MM.1S (cell line): Measurements from ENCODE around the gene PSIP1.
"Not testable (repeated sequence)": the region's sequence is repeated elsewhere in the genome, so short reads cannot be mapped to it uniquely, and the experiment has no call there.

Experiments used
- CTCF ChIP-seq: fragments of 300-600 bp; sonication (generic); IDR thresholded peaks from 2 replicates; pipeline ENCODE4 v1.5.1; 2016; ENCODE audit warnings: antibody characterized with exemption, low read length, mixed read lengths
- EZH2 ChIP-seq: fragments of 300-600 bp; sonication (generic); optimal IDR thresholded peaks from 2 replicates; pipeline ENCODE3; 2017; ENCODE audit warnings: low read depth, mild to moderate bottlenecking, antibody characterized with exemption, low read length, mixed read lengths
- EZH2phosphoT487 ChIP-seq: fragments of 300-600 bp; sonication (generic); IDR thresholded peaks from 2 replicates; pipeline ENCODE4 v1.6.1; 2018; ENCODE audit warnings: antibody characterized with exemption, low read length

GRCh38 chr9:15427702-15428101, 83.1 kb downstream of the PSIP1 start:
- TF ChIP-seq CTCF, EZH2, EZH2phosphoT487: not testable (repeated sequence)
